WTC11 (cell line): ENCODE data around the gene MRPL22. TPM values are rescaled to one million over a fixed set of nuclear protein-coding genes. Genes with fewer than 3 reads are reported as not detected.
A peak's percentile ranks its signal among the peaks of the same experiment; 100 is the strongest.

Source experiments
- ATAC-seq: fragments of 200-7000 bp; cut with Tn5 transposase; 2 replicates; pipeline ENCODE4 v1.10.0; 2021; ENCODE audit warnings: mild to moderate bottlenecking, moderate library complexity
- CTCF ChIA-PET: fragments of 300-600 bp; sonication (Branson Sonifier 250); formaldehyde crosslinking; loops from one replicate; lab custom pipeline; 2021; ENCODE audit warnings: antibody characterized with exemption; lab: Charles Lee
- POLR2A ChIA-PET: fragments of 350-600 bp; sonication (Branson Sonifier 250); formaldehyde crosslinking; loops from one replicate; lab custom pipeline; 2021; ENCODE audit warnings: antibody characterized with exemption; lab: Charles Lee
- DNase-seq: peaks from one replicate; pipeline ENCODE4 v3.0.0; 2021; ENCODE audit warnings: low spot score
- H3K27ac Mint-ChIP-seq: 2 replicates; pipeline ENCODE4 v1.8.0; 2021; ENCODE audit warnings: mixed read lengths
- H3K27me3 Mint-ChIP-seq: 2 replicates; pipeline ENCODE4 v1.8.0; 2021; ENCODE audit warnings: low read depth, mild to moderate bottlenecking, moderate library complexity, mixed read lengths
- H3K36me3 Mint-ChIP-seq: 2 replicates; pipeline ENCODE4 v1.8.0; 2021; ENCODE audit warnings: mixed read lengths
- H3K4me1 Mint-ChIP-seq: 2 replicates; pipeline ENCODE4 v1.8.0; 2022; ENCODE audit warnings: mixed read lengths
- H3K4me3 Mint-ChIP-seq: 2 replicates; pipeline ENCODE4 v1.8.0; 2021; ENCODE audit warnings: mild to moderate bottlenecking, moderate library complexity, mixed read lengths
- H3K9me3 Mint-ChIP-seq: 2 replicates; pipeline ENCODE4 v1.8.0; 2021; ENCODE audit warnings: mixed read lengths
- ERG ChIP-seq: fragments of 250-450 bp; sonication (Bioruptor Pico); IDR thresholded peaks from 2 replicates; pipeline ENCODE4 v1.8.0; 2021; ENCODE audit warnings: mild to moderate bottlenecking
- ETV6 ChIP-seq: sonication (generic); formaldehyde crosslinking; IDR thresholded peaks from 2 replicates; pipeline ENCODE4 v1.8.1; 2022; ENCODE audit warnings: mild to moderate bottlenecking, missing genetic modification reagents
- GTF2I ChIP-seq: fragments of 250-450 bp; sonication (Bioruptor Pico); conservative IDR thresholded peaks from 2 replicates; pipeline ENCODE4 v1.4.0; 2021; ENCODE audit warnings: mild to moderate bottlenecking
- JUN ChIP-seq: sonication (generic); formaldehyde crosslinking; IDR thresholded peaks from 2 replicates; pipeline ENCODE4 v1.8.0; 2023; ENCODE audit warnings: mild to moderate bottlenecking, missing genetic modification reagents
- NFE2L1 ChIP-seq: sonication (generic); formaldehyde crosslinking; IDR thresholded peaks from 2 replicates; pipeline ENCODE4 v1.8.1; 2023; ENCODE audit warnings: missing genetic modification reagents
- NFYB ChIP-seq: sonication (generic); formaldehyde crosslinking; conservative IDR thresholded peaks from 2 replicates; pipeline ENCODE4 v1.8.0; 2022; ENCODE audit warnings: low read depth, missing genetic modification reagents
- NR2C2 ChIP-seq: sonication (generic); formaldehyde crosslinking; IDR thresholded peaks from 2 replicates; pipeline ENCODE4 v1.8.0; 2022; ENCODE audit warnings: mild to moderate bottlenecking, missing genetic modification reagents
- NR3C1 ChIP-seq: sonication (generic); formaldehyde crosslinking; conservative IDR thresholded peaks from 2 replicates; pipeline ENCODE4 v1.8.1; 2023; ENCODE audit warnings: low read depth, mild to moderate bottlenecking, missing genetic modification reagents
- PREB ChIP-seq: sonication (generic); formaldehyde crosslinking; IDR thresholded peaks from 2 replicates; pipeline ENCODE4 v1.8.1; 2022; ENCODE audit warnings: mild to moderate bottlenecking, missing genetic modification reagents, moderate library complexity, borderline replicate concordance
- PRRX2 ChIP-seq: fragments of 250-450 bp; sonication (Bioruptor Pico); IDR thresholded peaks from 2 replicates; pipeline ENCODE4 v1.8.0; 2021; ENCODE audit warnings: mild to moderate bottlenecking
- SP1 ChIP-seq: sonication (generic); formaldehyde crosslinking; conservative IDR thresholded peaks from 2 replicates; pipeline ENCODE4 v1.8.1; 2022; ENCODE audit warnings: missing genetic modification reagents
- TCF7 ChIP-seq: sonication (generic); formaldehyde crosslinking; IDR thresholded peaks from 2 replicates; pipeline ENCODE4 v1.8.0; 2022; ENCODE audit warnings: mild to moderate bottlenecking, low read depth, missing genetic modification reagents, moderate library complexity
- USF1 ChIP-seq: sonication (generic); formaldehyde crosslinking; IDR thresholded peaks from 2 replicates; pipeline ENCODE4 v1.8.0; 2022; ENCODE audit warnings: mild to moderate bottlenecking, missing genetic modification reagents
- USF2 ChIP-seq: sonication (generic); formaldehyde crosslinking; IDR thresholded peaks from 2 replicates; pipeline ENCODE4 v1.8.1; 2023; ENCODE audit warnings: mild to moderate bottlenecking, missing genetic modification reagents, moderate library complexity
- ZNF396 ChIP-seq: fragments of 250-450 bp; sonication (Bioruptor Pico); IDR thresholded peaks from 2 replicates; pipeline ENCODE4 v1.8.0; 2021; ENCODE audit warnings: mild to moderate bottlenecking, moderate library complexity, borderline replicate concordance
- ZNF416 ChIP-seq: fragments of 250-450 bp; sonication (Bioruptor Pico); IDR thresholded peaks from 2 replicates; pipeline ENCODE4 v1.9.0; 2021; ENCODE audit warnings: mild to moderate bottlenecking, inconsistent platforms
- ZNF425 ChIP-seq: fragments of 250-450 bp; sonication (Bioruptor Pico); conservative IDR thresholded peaks from 2 replicates; pipeline ENCODE4 v1.9.0; 2021; ENCODE audit warnings: mild to moderate bottlenecking
- ZNF512 ChIP-seq: sonication (generic); formaldehyde crosslinking; IDR thresholded peaks from 2 replicates; pipeline ENCODE4 v1.8.1; 2022; ENCODE audit warnings: missing genetic modification reagents, borderline replicate concordance
- total RNA-seq: library from RNA; stranded (reverse); gene quantifications from 3 replicates; pipeline ENCODE4 v1.2.3, GENCODE V29; 2021

Gene MRPL22
- total RNA-seq, 1 experiment from 2014 or later, result 52.0 TPM

- no peak for TF ChIP-seq SP1
- TF ChIP-seq ZNF396 (CRISPR knock-in tag), result no peak
- no peak for TF ChIP-seq USF1
- no peak for TF ChIP-seq GTF2I
- no peak for TF ChIP-seq USF2 (CRISPR knock-in tag)
- TF ChIP-seq ZNF512 (CRISPR knock-in tag), result no peak
- Mint-ChIP-seq H3K4me1 (no peaks in the 10 kb centered on the region), H3K27me3 (no peaks in the 10 kb centered on the region), H3K4me3 (no peak overlapping the region), H3K27ac (no peak overlapping the region), H3K36me3 (peaks cover 67% of the 10 kb centered on the region), H3K9me3 (no peaks in the 10 kb centered on the region)
- DNase-seq, result no peak
- no peak for ATAC-seq
- ChIA-PET CTCF (no interaction called here), POLR2A (no interaction called here)
These were observed 17.1 kb upstream of the MRPL22 start for GRCh38 chr5:154923441-154924430.

GRCh38 chr5:154933537-154933936 lies 7.3 kb upstream of the MRPL22 start:
- Mint-ChIP-seq H3K27ac (0 out of 2 replicates have a peak overlapping the region, but pooled peaks have one; percentile 2), H3K4me1 (peaks cover 14% of the 10 kb centered on the region), H3K27me3 (no peaks in the 10 kb centered on the region), H3K9me3 (no peaks in the 10 kb centered on the region), H3K36me3 (peaks cover 40% of the 10 kb centered on the region), H3K4me3 (no peak overlapping the region)
- TF ChIP-seq TCF7 (CRISPR knock-in tag) (no peak), NR2C2 (no peak), ERG (CRISPR knock-in tag) (no peak), ZNF416 (CRISPR knock-in tag) (no peak), NR3C1 (no peak)
- ATAC-seq (no peak), DNase-seq (no peak)
- CTCF ChIA-PET, result no interaction called here
- POLR2A ChIA-PET, result no interaction called here

- Mint-ChIP-seq H3K27me3 (peaks cover 2% of the 10 kb centered on the region; the same call in 1 of the 2 replicates), H3K36me3 (peaks cover 31% of the 10 kb centered on the region), H3K4me3 (no peak overlapping the region), H3K9me3 (no peaks in the 10 kb centered on the region), H3K27ac (no peak overlapping the region; the same call in 1 of the 2 replicates), H3K4me1 (peaks cover 14% of the 10 kb centered on the region)
- no peak for DNase-seq
- ChIA-PET CTCF (no interaction called here), POLR2A (no interaction called here)
- ATAC-seq, result no peak
- TF ChIP-seq NFYB, result no peak
- TF ChIP-seq PREB (CRISPR knock-in tag), result no peak
- TF ChIP-seq ETV6, result no peak
- TF ChIP-seq NFE2L1 (CRISPR knock-in tag), result no peak
- no peak for TF ChIP-seq ZNF425 (CRISPR knock-in tag)
- no peak for TF ChIP-seq USF1
- no peak for TF ChIP-seq JUN (CRISPR knock-in tag)
- TF ChIP-seq PRRX2 (CRISPR knock-in tag), result no peak
These were observed 6.0 kb upstream of the MRPL22 start for GRCh38 chr5:154934881-154935280.
